Astrocyte (in vitro differentiated cells and primary cell): ENCODE data around the gene C11orf98. TPM values are rescaled to one million over a fixed set of nuclear protein-coding genes. Genes with fewer than 3 reads are reported as not detected.

Experiments
- DNase-seq: peaks from one replicate; pipeline ENCODE4 v3.0.0-alpha.2; 2010; ENCODE audit warnings: low read depth
- FAIRE-seq: peaks from 2 replicates; lab custom pipeline; 2011; peaks lifted over from hg19 to GRCh38; lab: Jason Lieb, UNC
- H2AFZ ChIP-seq: 2 replicates; pipeline ENCODE4 v1.6.0; 2012; ENCODE audit warnings: low read depth, low read length, inconsistent platforms
- H3K27ac ChIP-seq: 2 replicates; pipeline ENCODE4 v1.5.1; 2011; ENCODE audit warnings: low read depth, low read length, inconsistent platforms
- H3K27me3 ChIP-seq: 2 replicates; pipeline ENCODE4 v1.6.0; 2011; ENCODE audit warnings: low read length, inconsistent platforms; ENCODE audit not compliant: insufficient read depth
- H3K36me3 ChIP-seq: 2 replicates; pipeline ENCODE4 v1.5.1; 2011; ENCODE audit warnings: low read length, inconsistent platforms; ENCODE audit not compliant: insufficient read depth
- H3K4me1 ChIP-seq: 2 replicates; pipeline ENCODE4 v1.5.1; 2011; ENCODE audit warnings: low read length, inconsistent platforms; ENCODE audit not compliant: insufficient read depth
- H3K4me2 ChIP-seq: 2 replicates; pipeline ENCODE4 v1.6.0; 2012; ENCODE audit warnings: low read length, inconsistent platforms
- H3K4me3 ChIP-seq: 2 replicates; pipeline ENCODE4 v1.5.1; 2011; ENCODE audit warnings: low read depth, mild to moderate bottlenecking, low read length, inconsistent platforms; ENCODE audit not compliant: insufficient read depth
- H3K79me2 ChIP-seq: 2 replicates; pipeline ENCODE4 v1.6.0; 2012; ENCODE audit warnings: mild to moderate bottlenecking, low read length, inconsistent platforms; ENCODE audit not compliant: insufficient read depth
- H3K9ac ChIP-seq: 2 replicates; pipeline ENCODE4 v1.6.0; 2012; ENCODE audit warnings: mild to moderate bottlenecking, low read length, inconsistent platforms
- H3K9me3 ChIP-seq: 2 replicates; pipeline ENCODE4 v1.5.1; 2012; ENCODE audit warnings: low read depth, mild to moderate bottlenecking, low read length, inconsistent platforms; ENCODE audit not compliant: insufficient read depth
- H4K20me1 ChIP-seq: 2 replicates; pipeline ENCODE4 v1.6.0; 2012; ENCODE audit warnings: low read length, inconsistent platforms; ENCODE audit not compliant: insufficient read depth
- H3K27ac Mint-ChIP-seq: one replicate; pipeline ENCODE4 v1.8.0; 2021; ENCODE audit warnings: mild to moderate bottlenecking, mixed read lengths; ENCODE audit not compliant: unreplicated experiment
- H3K27me3 Mint-ChIP-seq: one replicate; pipeline ENCODE4 v1.8.0; 2021; ENCODE audit warnings: low read depth, mixed read lengths; ENCODE audit not compliant: unreplicated experiment
- H3K36me3 Mint-ChIP-seq: one replicate; pipeline ENCODE4 v1.8.0; 2021; ENCODE audit warnings: low read depth, mixed read lengths; ENCODE audit not compliant: unreplicated experiment
- H3K4me1 Mint-ChIP-seq: one replicate; pipeline ENCODE4 v1.8.0; 2021; ENCODE audit warnings: low read depth, mixed read lengths; ENCODE audit not compliant: unreplicated experiment
- H3K4me3 Mint-ChIP-seq: one replicate; pipeline ENCODE4 v1.8.0; 2021; ENCODE audit warnings: mild to moderate bottlenecking, moderate library complexity, mixed read lengths; ENCODE audit not compliant: unreplicated experiment
- H3K9me3 Mint-ChIP-seq: one replicate; pipeline ENCODE4 v1.8.0; 2021; ENCODE audit warnings: mild to moderate bottlenecking, mixed read lengths; ENCODE audit not compliant: unreplicated experiment
- CTCF ChIP-seq: IDR thresholded peaks from 2 replicates; pipeline ENCODE4 v1.5.1; 2011; ENCODE audit warnings: low read depth, mild to moderate bottlenecking, inconsistent platforms, low read length, moderate library complexity; ENCODE audit not compliant: insufficient read depth
- EZH2 ChIP-seq: IDR thresholded peaks from 2 replicates; pipeline ENCODE4 v1.6.1; 2012; ENCODE audit warnings: mild to moderate bottlenecking, low read length, inconsistent platforms; ENCODE audit not compliant: insufficient read depth
- total RNA-seq: library from RNA; stranded (reverse); gene quantifications from 2 replicates; pipeline ENCODE4 v1.2.1, GENCODE V29; 2021

C11orf98 gene
- total RNA-seq, 1 donor from 2014 or later = 69.8 TPM

DNA sequence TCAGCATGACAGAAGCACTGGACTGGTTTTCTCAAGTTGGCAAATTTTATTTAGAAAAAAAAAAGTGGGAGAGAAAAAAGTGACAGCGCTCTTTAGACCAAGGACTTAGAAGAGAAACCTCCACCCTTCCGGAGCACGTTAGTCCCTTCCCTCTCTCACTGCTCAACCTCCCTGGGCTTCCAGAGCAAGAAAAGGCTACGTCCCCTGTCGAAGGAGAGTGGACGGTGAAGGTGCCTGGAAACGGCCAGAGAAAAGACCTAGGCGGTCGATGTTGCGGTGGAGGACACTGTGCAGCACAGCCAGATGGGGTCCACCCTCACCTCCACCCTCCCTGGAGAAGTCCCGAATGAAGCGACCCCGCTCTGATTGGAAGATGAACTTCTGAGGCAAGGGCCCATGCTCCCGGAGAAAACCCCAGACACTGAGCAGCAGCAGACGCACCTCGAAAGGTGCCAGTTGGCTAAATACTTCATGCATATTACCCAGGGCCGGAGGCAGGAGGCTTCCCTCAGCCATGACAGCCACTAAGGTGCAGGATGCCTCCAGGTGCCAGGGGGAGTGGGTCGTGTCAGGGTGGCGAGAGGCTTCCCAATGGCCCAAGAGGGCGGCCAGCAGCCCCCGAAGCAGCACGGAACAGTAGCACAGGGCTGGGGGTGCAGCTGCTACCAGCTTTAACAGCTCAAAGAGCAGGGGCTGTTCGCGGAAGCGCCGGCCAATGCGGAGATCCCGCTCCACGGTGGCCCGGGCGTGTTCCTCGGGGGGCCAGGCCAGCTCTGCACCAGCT, 18.0 kb downstream of the C11orf98 start:
- no peak overlapping the region for H3K27ac ChIP-seq
- DNase-seq = no peak
- H3K4me1 ChIP-seq = peaks cover 7% of the 10 kb centered on the region

GRCh38 chr11:62645946-62646824, 18.8 kb downstream of the C11orf98 start, which contains the start of gene GANAB:
Gene GANAB, minus strand, starts transcription at chr11:62646613. Its CDS starts 14 bp downstream, at chr11:62646599.
- peak within 1 kb of the TSS; percentile 98 for H3K4me3 Mint-ChIP-seq
- no peak for FAIRE-seq
- H3K79me2 ChIP-seq = peaks cover 77% of the 10 kb centered on the region

More for the DNA sequence above, 18.0 kb downstream of the C11orf98 start:
- Histone ChIP-seq H3K9me3 (no peaks in the 10 kb centered on the region), H2AFZ (no peak overlapping the region), H3K9ac (peak overlapping the region; percentile 53), H4K20me1 (peaks cover 20% of the 10 kb centered on the region), H3K27me3 (no peaks in the 10 kb centered on the region), H3K79me2 (peaks cover 77% of the 10 kb centered on the region), H3K4me3 (no peak overlapping the region), H3K36me3 (peaks cover 19% of the 10 kb centered on the region), H3K4me2 (peak overlapping the region; percentile 93)
- Mint-ChIP-seq H3K27me3 (no peaks in the 10 kb centered on the region), H3K4me1 (peaks cover 3% of the 10 kb centered on the region), H3K27ac (peak overlapping the region; percentile 93), H3K36me3 (no peaks in the 10 kb centered on the region), H3K9me3 (no peaks in the 10 kb centered on the region), H3K4me3 (peak overlapping the region; percentile 98)
- no peak for TF ChIP-seq CTCF
- no peak for TF ChIP-seq EZH2
- FAIRE-seq = no peak

More at GRCh38 chr11:62645946-62646824, 18.8 kb downstream of the C11orf98 start, which contains the start of gene GANAB:
- Mint-ChIP-seq H3K4me1 (peaks cover 3% of the 10 kb centered on the region), H3K27ac (peak within 1 kb of the TSS; percentile 93), H3K27me3 (no peaks in the 10 kb centered on the region), H3K36me3 (peaks cover 2% of the 10 kb centered on the region), H3K9me3 (no peaks in the 10 kb centered on the region)
- no peak for TF ChIP-seq EZH2
- TF ChIP-seq CTCF = no peak
- Histone ChIP-seq H3K9ac (peak within 1 kb of the TSS; percentile 100), H3K27ac (peak within 1 kb of the TSS; percentile 98), H3K4me2 (peak within 1 kb of the TSS; percentile 93), H3K4me1 (peaks cover 3% of the 10 kb centered on the region), H3K36me3 (peaks cover 19% of the 10 kb centered on the region), H2AFZ (peak within 1 kb of the TSS; percentile 67), H3K27me3 (no peaks in the 10 kb centered on the region), H3K9me3 (no peaks in the 10 kb centered on the region), H3K4me3 (peak within 1 kb of the TSS; percentile 96), H4K20me1 (peaks cover 24% of the 10 kb centered on the region)
- peak; percentile 91 for DNase-seq
